ENCODE measurements around the gene C9.
"Not testable (repeated sequence)": the region's sequence is repeated elsewhere in the genome, so short reads cannot be mapped to it uniquely, and the experiment has no call there.

C9 gene

GRCh38 chr5:39371367-39371635 is 7.0 kb upstream of the C9 start:
- DNase-seq (ENCODE audit: low spot score), result no peak

GRCh38 chr5:39370555-39371366 is 6.5 kb upstream of the C9 start:
- DNase-seq (ENCODE audit: low spot score), result no peak

- no peak for DNase-seq (ENCODE audit: low spot score)
Observed at GRCh38 chr5:39369123-39369815, 5.0 kb upstream of the C9 start.

GRCh38 chr5:39368116-39368515 is 3.8 kb upstream of the C9 start:
- no peak for DNase-seq (ENCODE audit: low spot score)

GRCh38 chr5:39367711-39368110 is 3.4 kb upstream of the C9 start:
- no peak for DNase-seq (ENCODE audit: low spot score)

- no peak for DNase-seq (ENCODE audit: low spot score)
Observed at GRCh38 chr5:39363217-39363616, 1.1 kb downstream of the C9 start.

- DNase-seq (ENCODE audit: low spot score), result no peak
Observed at GRCh38 chr5:39362646-39363045, 1.6 kb downstream of the C9 start.

- DNase-seq (ENCODE audit: low spot score), result no peak
Observed at GRCh38 chr5:39361306-39361705, 3.0 kb downstream of the C9 start.

- DNase-seq (ENCODE audit: low spot score), result no peak
Observed at GRCh38 chr5:39360471-39361111, 3.7 kb downstream of the C9 start.

- DNase-seq (ENCODE audit: low spot score), result no peak
Observed at GRCh38 chr5:39356263-39356662, 8.0 kb downstream of the C9 start.

GRCh38 chr5:39355324-39355723 is 9.0 kb downstream of the C9 start:
- no peak for DNase-seq (ENCODE audit: low spot score)

- DNase-seq (ENCODE audit: low spot score), result no peak
Observed at GRCh38 chr5:39353717-39354399, 10.4 kb downstream of the C9 start.

GRCh38 chr5:39352951-39353350 is 11.3 kb downstream of the C9 start:
- no peak for DNase-seq (ENCODE audit: low spot score)

- no peak for DNase-seq (ENCODE audit: low spot score)
Observed at GRCh38 chr5:39352170-39352569, 12.1 kb downstream of the C9 start.

- no peak for DNase-seq (ENCODE audit: low spot score)
Observed at GRCh38 chr5:39349484-39349883, 14.8 kb downstream of the C9 start.

- DNase-seq (ENCODE audit: low spot score), result no peak
Observed at GRCh38 chr5:39342460-39342859, 21.8 kb downstream of the C9 start.

- no peak for DNase-seq (ENCODE audit: low spot score)
Observed at GRCh38 chr5:39341896-39342295, 22.4 kb downstream of the C9 start.

- no peak for DNase-seq (ENCODE audit: low spot score)
Observed at GRCh38 chr5:39340506-39340905, 23.8 kb downstream of the C9 start.

GRCh38 chr5:39337252-39337915 is 26.9 kb downstream of the C9 start:
- DNase-seq (ENCODE audit: low spot score), result no peak

- DNase-seq (ENCODE audit: low spot score), result not testable (repeated sequence)
Observed at GRCh38 chr5:39334296-39334695, 30.0 kb downstream of the C9 start.

GRCh38 chr5:39333104-39333503 is 31.2 kb downstream of the C9 start:
- no peak for DNase-seq (ENCODE audit: low spot score)

- no peak for DNase-seq (ENCODE audit: low spot score)
Observed at GRCh38 chr5:39331861-39332381, 32.4 kb downstream of the C9 start.
